Kidney (tissue), 14 donors: ENCODE results near the gene CNTN2. TPM values are rescaled to one million over a fixed set of nuclear protein-coding genes. Genes with fewer than 3 reads are reported as not detected.

Source experiments
- DNase-seq, 5 donors: peaks; one replicate each; pipeline ENCODE4 v3.0.0-alpha.2; 2013 to 2020
- FAIRE-seq: peaks from 2 replicates; lab custom pipeline; 2012; peaks lifted over from hg19 to GRCh38; lab: Jason Lieb, UNC
- H3K27ac ChIP-seq, 2 donors: one replicate each; pipeline ENCODE4 v1.7.0; 2013; ENCODE audit warnings: low read depth in 2 of 2, low read length in 2 of 2, inconsistent platforms in 1 of 2
- H3K27me3 ChIP-seq: one replicate; pipeline ENCODE4 v1.7.1; 2013; ENCODE audit warnings: low read length, inconsistent platforms; ENCODE audit not compliant: control insufficient read depth, insufficient read depth
- H3K36me3 ChIP-seq, 3 donors: one replicate each; pipeline versions ENCODE4 v1.7.0 to v1.7.1; 2013; ENCODE audit warnings: low read length in 3 of 3, control low read depth in 1 of 3, inconsistent platforms in 1 of 3; ENCODE audit not compliant: insufficient read depth in 3 of 3, control insufficient read depth in 2 of 3
- H3K4me1 ChIP-seq, 3 donors: one replicate each; pipeline versions ENCODE4 v1.7.0 to v1.7.1; 2013; ENCODE audit warnings: low read length in 3 of 3, inconsistent platforms in 1 of 3, low read depth in 1 of 3; ENCODE audit not compliant: control insufficient read depth in 2 of 3, insufficient read depth in 2 of 3
- H3K4me3 ChIP-seq, 3 donors: one replicate each; pipeline versions ENCODE4 v1.7.0 to v1.8.1; 2013; ENCODE audit warnings: low read length in 3 of 3, control low read depth in 1 of 3, inconsistent platforms in 1 of 3
- H3K9ac ChIP-seq, 3 donors: one replicate each; pipeline versions ENCODE4 v1.7.0 to v1.7.1; 2013; ENCODE audit warnings: low read length in 3 of 3, control low read depth in 1 of 3, inconsistent platforms in 1 of 3
- H3K9me3 ChIP-seq, 3 donors: one replicate each; pipeline versions ENCODE4 v1.7.0 to v1.7.1; 2013; ENCODE audit warnings: low read length in 3 of 3, control low read depth in 1 of 3, inconsistent platforms in 1 of 3; ENCODE audit not compliant: control insufficient read depth in 2 of 3, insufficient read depth in 1 of 3
- CTCF ChIP-seq: IDR thresholded peaks from 3 replicates; pipeline ENCODE4 v1.5.1; 2012; ENCODE audit warnings: mild to moderate bottlenecking, moderate library complexity, borderline replicate concordance; ENCODE audit not compliant: insufficient read depth; ENCODE audit errors: extremely low read depth
- intact Hi-C: fragments of 100-400 bp; cut with DNase I; formaldehyde crosslinking; loops from one replicate; pipeline ENCODE4 v1.11.1; 2022
- polyA plus RNA-seq: library from polyadenylated mRNA; stranded (reverse); fragments of 350-450 nt; fragmentation: Illumina TruSeq; extraction: RNeasy Lipid Tissue Mini Kit (QIAGEN cat#74804); gene quantifications from one replicate; pipeline ENCODE4 v1.2.3, GENCODE V29; 2014; ENCODE audit warnings: low read depth, low replicate concordance; ENCODE audit not compliant: insufficient read depth
- total RNA-seq: library from RNA; stranded (reverse); fragmentation: NEBNext Ultra II Directional; extraction: Animal tissue kit (Norgen Biotek cat#: 25700); gene quantifications from one replicate; pipeline ENCODE4 v1.2.1, GENCODE V29; 2021
- donor health status: control.
- donor health status: control.
- donor health status: control.
- donor health status: control.
- donor health status: control.
- donor health status: DM: yes; HTN: yes; CAD: no.
- donor health status: Normal renal cell carcinoma (clear cell type).

The CNTN2 gene
- total and polyA plus RNA-seq, 2 donors from 2014 or later = 0.15 to 0.44 TPM

DNA sequence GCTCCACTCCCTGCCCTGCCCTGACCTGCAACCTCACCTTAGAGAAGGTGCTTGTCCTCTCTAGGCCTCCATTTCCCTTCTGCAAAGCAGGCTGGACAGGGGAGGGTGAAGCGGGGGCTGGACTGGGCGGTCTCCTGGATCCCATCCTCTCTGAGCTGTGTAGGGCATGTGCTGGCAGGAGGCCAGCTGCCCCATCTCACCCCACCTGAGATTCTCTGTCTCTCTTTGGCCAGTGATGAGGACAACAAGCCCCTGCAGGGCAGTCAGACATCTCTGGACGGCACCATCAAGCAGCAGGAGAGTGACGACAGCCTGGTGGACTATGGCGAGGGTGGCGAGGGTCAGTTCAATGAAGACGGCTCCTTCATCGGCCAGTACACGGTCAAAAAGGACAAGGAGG is 26.9 kb upstream of the CNTN2 start:
- Histone ChIP-seq H3K4me3 (no peak overlapping the region), H3K9ac (no peak overlapping the region), H3K36me3 (no peaks in the 10 kb centered on the region), H3K4me1 (peaks cover 0 to 2% (median 0%) of the 10 kb centered on the region in 3 donors), H3K27ac (no peak overlapping the region), H3K9me3 (no peaks in the 10 kb centered on the region), H3K27me3 (no peaks in the 10 kb centered on the region)
- FAIRE-seq (no peak), DNase-seq (no peak)
- TF ChIP-seq CTCF = no peak
- intact Hi-C loops = no loop called here

- Histone ChIP-seq H3K4me3 (no peak overlapping the region), H3K27ac (no peak overlapping the region), H3K36me3 (no peaks in the 10 kb centered on the region), H3K27me3 (no peaks in the 10 kb centered on the region), H3K9ac (no peak overlapping the region), H3K9me3 (no peaks in the 10 kb centered on the region), H3K4me1 (peaks cover 0 to 2% (median 0%) of the 10 kb centered on the region in 3 donors)
- FAIRE-seq (no peak), DNase-seq (no peak)
- intact Hi-C loops = no loop called here
- no peak for TF ChIP-seq CTCF
Observed at GRCh38 chr1:205016584-205016983, 26.4 kb upstream of the CNTN2 start.

- FAIRE-seq = no peak
- no peak overlapping the region for H3K27ac ChIP-seq
- DNase-seq = no peak
- no peaks in the 10 kb centered on the region for H3K36me3 ChIP-seq
- no peak for TF ChIP-seq CTCF
- H3K9ac ChIP-seq = no peak overlapping the region
- peaks cover 0 to 2% (median 0%) of the 10 kb centered on the region in 3 donors for H3K4me1 ChIP-seq
- no peaks in the 10 kb centered on the region for H3K9me3 ChIP-seq
- intact Hi-C loops = no loop called here
- no peaks in the 10 kb centered on the region for H3K27me3 ChIP-seq
- no peak overlapping the region for H3K4me3 ChIP-seq
Observed at GRCh38 chr1:205017001-205017400, 26.0 kb upstream of the CNTN2 start.

DNA sequence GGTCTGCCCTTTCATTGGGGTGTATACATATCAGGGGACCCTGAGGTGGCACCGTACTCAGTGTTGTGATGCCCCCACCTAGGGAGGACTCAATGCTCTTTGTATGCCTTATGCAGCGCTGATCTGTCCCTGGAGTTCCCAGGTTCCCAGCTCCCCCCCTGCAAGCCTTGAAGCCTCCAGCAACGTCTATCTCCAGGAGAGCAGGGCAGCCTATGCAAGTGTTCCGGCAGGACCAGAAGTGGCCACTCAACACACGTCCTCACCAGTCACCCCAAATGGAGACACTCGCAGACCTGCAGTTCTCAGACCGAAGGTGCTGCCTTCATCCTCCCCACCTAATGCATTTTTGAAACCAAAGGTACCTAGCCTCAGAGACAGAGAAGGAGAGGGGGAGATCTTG is 25.2 kb upstream of the CNTN2 start:
- Histone ChIP-seq H3K36me3 (no peaks in the 10 kb centered on the region), H3K4me3 (no peak overlapping the region), H3K4me1 (peaks cover 0 to 2% (median 0%) of the 10 kb centered on the region in 3 donors), H3K27me3 (no peaks in the 10 kb centered on the region), H3K27ac (no peak overlapping the region), H3K9ac (no peak overlapping the region), H3K9me3 (no peaks in the 10 kb centered on the region)
- TF ChIP-seq CTCF = no peak
- DNase-seq = no peak
- FAIRE-seq = no peak
- intact Hi-C loops = no loop called here
